ENCODE results near the gene MAP2K1.
A peak's percentile ranks its signal among the peaks of the same experiment; 100 is the strongest.
"Not testable (repeated sequence)": the region's sequence is repeated elsewhere in the genome, so short reads cannot be mapped to it uniquely, and the experiment has no call there.

The MAP2K1 gene

GRCh38 chr15:66429117-66429516 lies 42.4 kb downstream of the MAP2K1 start:
- DNase-seq: no peak

- no peak for DNase-seq
Measured at GRCh38 chr15:66429546-66429945, 42.8 kb downstream of the MAP2K1 start.

GRCh38 chr15:66430627-66431255 lies 44.0 kb downstream of the MAP2K1 start:
- DNase-seq: no peak

GRCh38 chr15:66433726-66434125 lies 47.0 kb downstream of the MAP2K1 start:
- DNase-seq: no peak

- no peak for DNase-seq
Measured at GRCh38 chr15:66440501-66440900, 53.8 kb downstream of the MAP2K1 start.

- no peak for DNase-seq
Measured at GRCh38 chr15:66452420-66452819, 65.7 kb downstream of the MAP2K1 start.

- no peak for DNase-seq
Measured at GRCh38 chr15:66452971-66453580, 66.4 kb downstream of the MAP2K1 start.

- no peak for DNase-seq
Measured at GRCh38 chr15:66454143-66454542, 67.4 kb downstream of the MAP2K1 start.

GRCh38 chr15:66456211-66456610 lies 69.5 kb downstream of the MAP2K1 start:
- DNase-seq: no peak

GRCh38 chr15:66459818-66460615 lies 73.3 kb downstream of the MAP2K1 start:
- no peak for DNase-seq

- DNase-seq: not testable (repeated sequence)
Measured at GRCh38 chr15:66461294-66461693, 74.6 kb downstream of the MAP2K1 start.

- no peak for DNase-seq
Measured at GRCh38 chr15:66461917-66462316, 75.2 kb downstream of the MAP2K1 start.

GRCh38 chr15:66462627-66463026 lies 75.9 kb downstream of the MAP2K1 start:
- DNase-seq: no peak

- not testable (repeated sequence) for DNase-seq
Measured at GRCh38 chr15:66465294-66465693, 78.6 kb downstream of the MAP2K1 start.

- not testable (repeated sequence) for DNase-seq
Measured at GRCh38 chr15:66467162-66468040, 80.7 kb downstream of the MAP2K1 start.

- not testable (repeated sequence) for DNase-seq
Measured at GRCh38 chr15:66470825-66471224, 84.1 kb downstream of the MAP2K1 start.

GRCh38 chr15:66472176-66472999 lies 85.7 kb downstream of the MAP2K1 start:
- DNase-seq: peak in 1 of 2 donors; percentile 7

- DNase-seq: no peak
Measured at GRCh38 chr15:66474135-66474534, 87.4 kb downstream of the MAP2K1 start.

GRCh38 chr15:66474963-66475362 lies 88.3 kb downstream of the MAP2K1 start:
- DNase-seq: no peak

GRCh38 chr15:66476535-66476934 lies 89.8 kb downstream of the MAP2K1 start:
- no peak for DNase-seq

- DNase-seq: no peak
Measured at GRCh38 chr15:66477011-66477410, 90.3 kb downstream of the MAP2K1 start.

- DNase-seq: no peak
Measured at GRCh38 chr15:66480267-66480666, 93.6 kb downstream of the MAP2K1 start.
